Raji (cell line): ENCODE measurements around the gene NHERF1.

Experiments
- POLR2A ChIP-seq: IDR thresholded peaks from 2 replicates; pipeline ENCODE4 v1.6.1; 2011; ENCODE audit warnings: low read depth, low read length, control low read depth; ENCODE audit not compliant: insufficient read depth

Gene NHERF1

DNA sequence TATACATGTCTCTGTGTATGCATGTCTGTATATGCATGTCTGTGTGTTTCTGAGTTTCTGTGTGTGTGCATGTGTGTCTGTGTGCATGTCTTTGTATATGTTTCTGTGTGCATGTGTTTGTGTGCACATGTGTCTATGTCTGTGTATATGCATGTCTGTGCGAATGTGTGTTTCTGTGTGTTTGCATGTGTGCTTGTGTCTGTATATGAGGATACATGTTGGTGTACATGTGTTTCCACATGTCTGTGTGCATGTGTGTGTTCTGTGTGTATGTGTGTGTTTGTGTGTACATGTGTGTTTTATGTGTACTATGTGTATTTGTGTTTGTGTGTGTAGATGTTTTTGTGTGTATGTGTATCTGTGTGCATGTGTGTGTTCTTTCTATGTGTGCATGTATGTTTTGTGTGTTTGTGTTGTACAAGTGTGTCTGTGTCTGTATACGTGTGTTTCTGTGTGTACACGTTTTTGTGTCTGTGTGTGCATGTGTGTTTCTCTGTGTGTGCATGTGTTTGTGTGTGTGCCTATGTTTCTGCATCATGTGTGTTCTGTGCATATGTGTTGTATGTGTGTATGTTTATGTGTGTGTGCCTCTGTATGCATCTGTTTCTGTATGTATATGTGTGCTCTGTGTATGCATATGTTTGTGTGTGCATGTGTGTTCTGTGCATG is 20.3 kb upstream of the NHERF1 start:
- no peak for TF ChIP-seq POLR2A

DNA sequence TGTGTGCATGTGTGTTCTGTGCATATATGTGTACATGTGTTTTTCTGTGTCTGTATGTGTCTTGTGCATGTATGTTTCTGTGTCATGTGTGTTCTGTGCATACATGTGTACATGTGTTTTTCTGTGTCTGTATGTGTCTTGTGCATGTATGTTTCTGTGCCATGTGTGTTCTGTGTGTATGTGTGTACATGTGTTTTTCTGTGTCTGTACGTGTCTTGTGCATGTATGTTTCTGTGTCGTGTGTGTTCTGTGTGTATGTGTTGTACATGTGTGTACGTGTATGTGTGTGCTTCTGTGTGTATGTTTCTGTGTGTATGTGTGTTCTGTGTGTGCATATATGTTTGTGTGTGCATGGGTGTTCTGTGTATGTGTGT is 19.7 kb upstream of the NHERF1 start:
- TF ChIP-seq POLR2A: no peak

DNA sequence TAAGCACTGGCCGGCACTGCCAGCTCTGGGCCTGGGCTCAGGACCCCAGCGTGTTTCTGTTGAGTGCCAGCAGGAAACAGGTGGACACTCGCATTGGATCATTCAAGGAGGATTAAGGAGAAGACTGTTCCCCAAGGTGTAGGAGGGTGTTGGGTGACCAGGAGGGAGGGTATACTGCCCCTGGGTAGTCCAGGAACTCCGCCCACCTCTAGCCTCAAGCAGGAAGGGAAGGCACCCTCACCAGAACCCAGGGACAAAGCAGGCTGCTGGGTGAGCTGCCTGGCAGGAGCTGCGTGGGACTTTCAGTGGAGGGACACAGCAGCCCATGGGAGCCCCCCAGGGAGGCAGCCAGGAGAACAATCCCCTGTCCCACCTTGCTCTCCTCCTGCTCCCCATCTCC is 19.1 kb upstream of the NHERF1 start:
- TF ChIP-seq POLR2A: no peak

DNA sequence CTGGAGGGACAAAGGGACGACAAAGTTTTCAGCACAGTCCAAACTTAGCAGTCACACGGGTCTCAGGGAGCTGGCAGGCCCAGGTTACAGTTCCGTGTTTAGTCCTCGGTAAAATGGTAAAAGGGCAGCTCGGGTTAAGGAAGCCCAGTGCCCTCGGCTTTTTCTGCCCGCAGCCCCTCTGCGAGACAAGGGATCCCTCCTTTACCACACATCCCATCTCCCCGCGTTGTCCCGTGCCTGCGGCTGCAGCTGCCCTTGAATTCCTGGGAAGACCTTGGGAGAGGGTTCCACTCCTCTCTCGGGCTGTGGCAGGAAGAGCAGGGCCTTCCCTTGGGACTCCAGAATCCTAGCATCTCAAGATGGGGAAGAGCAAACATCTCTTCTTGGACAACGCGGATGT is 18.6 kb upstream of the NHERF1 start:
- TF ChIP-seq POLR2A: no peak

DNA sequence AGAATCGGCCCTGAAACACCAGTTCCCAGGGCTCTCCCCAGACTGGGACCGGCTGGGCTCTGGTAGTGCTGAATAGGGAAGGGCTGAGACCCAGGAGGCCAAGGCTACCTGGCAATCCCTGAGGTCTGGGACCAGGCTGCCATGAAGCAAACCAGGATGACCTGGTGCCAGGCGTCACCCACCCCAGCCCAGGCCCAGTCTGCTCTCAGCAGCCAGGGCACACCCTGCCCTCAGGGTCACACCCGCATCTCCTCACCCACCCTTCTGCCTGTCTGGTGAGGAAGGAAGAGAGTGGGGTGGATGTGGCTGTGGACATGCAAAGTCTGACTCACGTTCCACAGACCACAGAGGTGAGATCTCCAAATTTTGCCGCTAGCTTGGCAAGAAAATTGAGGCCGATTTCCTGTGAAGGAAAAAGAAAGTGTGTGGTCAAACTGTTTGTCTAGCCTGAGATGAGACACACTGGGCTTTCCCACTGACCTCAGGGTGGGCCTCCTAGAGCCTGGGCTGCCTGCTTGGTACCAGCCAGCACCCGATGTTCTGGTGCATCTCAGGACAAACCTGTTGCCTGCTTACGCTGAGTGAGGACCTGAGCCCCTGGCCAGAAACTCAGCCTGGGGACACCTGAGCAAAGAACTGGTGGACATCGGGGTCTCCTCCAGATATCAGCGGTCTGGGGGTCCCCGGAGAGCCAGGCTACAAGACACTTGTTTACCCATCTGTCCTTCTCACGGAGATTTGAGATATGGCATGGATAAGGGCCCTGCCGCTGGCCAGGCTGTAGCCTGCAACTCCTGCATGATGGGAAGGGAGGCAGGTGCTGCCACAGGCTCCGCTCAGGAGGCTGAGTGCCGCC is 17.7 kb upstream of the NHERF1 start:
- no peak for TF ChIP-seq POLR2A

DNA sequence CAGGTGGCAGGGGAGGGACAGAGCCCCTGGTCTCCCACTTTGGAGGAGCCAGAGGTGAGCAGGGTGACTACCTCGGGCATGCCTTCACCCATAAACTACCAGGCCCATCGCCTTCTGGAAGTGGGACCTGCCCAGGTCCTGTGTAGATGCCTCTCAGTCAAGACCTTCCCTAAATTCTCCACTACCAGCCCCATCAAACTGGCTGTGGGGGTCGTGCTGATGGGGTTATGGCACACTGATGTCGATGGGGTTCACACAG is 17.2 kb upstream of the NHERF1 start:
- TF ChIP-seq POLR2A: no peak

DNA sequence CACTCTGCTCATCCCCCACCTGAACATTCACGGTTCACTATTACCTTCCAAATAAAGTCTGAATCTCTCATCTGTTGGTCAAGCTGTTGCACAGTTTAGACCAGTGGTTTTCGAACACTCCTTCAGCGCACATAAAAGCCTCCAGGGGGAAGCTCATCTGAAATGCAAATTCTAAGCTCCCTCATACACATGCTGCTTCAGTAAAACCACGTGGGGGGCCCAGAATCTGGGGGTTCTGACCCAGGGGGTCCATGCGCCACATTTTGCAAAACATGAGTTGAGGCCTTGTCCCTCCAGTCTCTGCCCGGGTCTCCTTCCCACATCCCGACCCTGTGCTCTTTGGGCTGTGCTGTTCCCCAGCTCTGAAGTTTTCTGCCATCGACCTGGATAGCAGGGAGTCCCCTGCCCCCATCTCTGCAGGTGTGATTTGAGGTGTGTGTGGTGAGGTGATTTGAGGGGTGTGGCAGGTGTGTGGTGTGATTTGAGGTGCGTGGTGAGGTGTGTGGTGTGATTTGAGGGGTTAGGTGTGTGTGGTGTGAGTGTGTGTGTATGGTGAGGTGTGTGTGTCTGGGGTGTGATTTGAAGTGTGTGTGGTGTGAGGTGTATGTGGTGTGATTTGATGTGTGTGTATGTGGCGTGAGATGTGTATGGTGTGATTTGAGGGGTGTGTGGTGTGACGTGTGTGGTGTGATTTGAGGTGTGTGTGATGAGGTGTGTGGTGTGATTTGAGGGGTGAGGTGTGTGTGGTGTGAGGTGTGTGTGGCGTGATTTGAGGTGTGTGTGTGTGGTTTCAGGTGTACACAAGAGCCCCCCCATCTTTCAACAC is 16.2 kb upstream of the NHERF1 start:
- no peak for TF ChIP-seq POLR2A

DNA sequence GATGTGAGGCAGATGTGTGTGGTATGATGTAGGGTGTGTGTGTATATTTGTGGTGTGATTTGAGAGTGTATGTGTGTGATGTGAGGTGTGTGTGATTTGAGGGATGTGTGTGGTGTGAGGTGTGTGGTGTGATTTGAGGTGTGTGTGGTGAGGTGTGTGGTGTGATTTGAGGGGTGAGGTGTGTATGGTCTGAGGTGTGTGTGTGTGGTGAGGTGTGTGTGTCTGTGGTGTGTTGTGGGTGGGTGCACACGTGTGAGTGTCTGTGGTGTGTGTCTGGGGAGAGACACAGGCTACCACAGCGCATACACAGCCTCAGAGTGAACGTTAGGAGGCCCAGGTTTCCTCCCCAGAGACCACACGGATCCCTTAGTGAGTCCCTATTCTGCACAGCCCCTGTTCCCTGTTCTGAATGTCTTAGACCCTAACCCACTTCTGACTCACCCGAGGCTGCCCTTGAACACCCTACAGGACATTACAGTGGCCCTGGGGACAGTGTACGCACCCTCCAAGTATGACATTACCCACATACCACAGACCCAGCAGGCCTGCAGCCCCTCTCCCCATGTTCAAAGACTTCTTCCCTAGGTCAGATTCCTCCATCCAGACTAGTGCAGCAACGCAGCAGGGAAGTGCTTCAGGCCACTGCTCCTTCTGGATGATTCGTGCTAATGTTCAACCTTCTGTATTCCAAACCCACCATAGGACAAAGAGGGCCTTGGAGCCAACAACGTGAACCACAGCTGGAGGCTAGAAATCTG is 14.9 kb upstream of the NHERF1 start:
- TF ChIP-seq POLR2A: no peak

DNA sequence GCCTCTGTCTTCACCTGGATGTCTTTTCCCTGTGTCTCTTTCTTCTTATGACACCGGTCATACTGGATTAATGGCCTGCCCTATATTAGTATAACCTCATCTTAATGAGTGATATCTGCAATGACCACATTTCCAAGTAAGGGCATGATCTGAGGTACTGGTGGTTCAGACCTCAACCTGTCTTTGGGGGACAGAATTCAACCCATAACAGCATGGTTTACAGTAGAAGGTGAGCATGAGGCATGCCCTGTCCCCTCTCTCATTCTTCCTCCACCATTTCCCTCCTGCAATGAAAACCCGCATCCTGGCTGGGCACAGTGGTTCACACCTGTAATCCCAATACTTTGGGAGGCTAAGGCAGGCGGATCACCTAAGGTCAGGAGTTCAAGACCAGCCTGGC is 14.2 kb upstream of the NHERF1 start:
- TF ChIP-seq POLR2A: no peak

DNA sequence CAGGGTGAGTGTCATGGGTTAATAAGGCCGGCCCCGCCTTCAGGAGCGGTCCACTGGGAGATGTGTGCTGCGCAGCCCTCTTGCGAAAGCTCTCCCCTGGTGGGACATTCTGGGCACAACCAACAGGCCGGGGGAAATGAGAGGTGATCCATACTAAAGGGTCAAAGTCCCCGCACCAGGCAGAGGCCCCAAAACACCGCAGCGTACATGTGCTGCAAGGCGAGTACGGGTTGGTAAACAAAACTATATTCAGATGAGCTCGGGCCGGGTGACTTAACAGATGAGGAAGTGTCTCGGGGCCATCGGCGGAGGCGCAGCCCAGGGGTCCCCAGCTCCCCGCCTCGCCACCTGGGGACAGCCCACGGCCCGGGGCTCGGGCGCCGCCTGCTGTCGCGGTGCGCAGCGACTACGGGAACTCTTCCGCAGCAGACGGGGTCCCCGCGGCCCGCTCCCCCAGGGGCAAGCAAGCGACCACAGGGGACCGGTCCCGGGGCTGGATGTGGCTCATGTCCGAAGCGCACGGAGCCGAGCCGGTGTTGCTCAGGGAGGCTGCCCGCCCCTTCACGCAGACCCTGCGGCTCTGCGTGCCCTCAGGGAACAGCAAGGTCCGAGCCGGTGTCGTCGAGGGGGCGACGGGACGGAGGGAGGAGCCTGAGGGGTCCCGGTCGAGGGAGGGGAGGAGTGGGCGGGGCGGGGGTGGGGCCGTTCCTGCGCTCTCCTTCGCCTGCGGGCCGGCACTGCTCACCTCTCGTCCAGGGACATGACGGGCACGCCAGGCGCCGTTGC is 11.7 kb upstream of the NHERF1 start, which contains the start of gene RAB37:
Gene RAB37 (plus strand): TSS at position 744 of the 786 bp plus-strand sequence. CDS start 17 bp downstream, at position 761.
- no peak for TF ChIP-seq POLR2A

DNA sequence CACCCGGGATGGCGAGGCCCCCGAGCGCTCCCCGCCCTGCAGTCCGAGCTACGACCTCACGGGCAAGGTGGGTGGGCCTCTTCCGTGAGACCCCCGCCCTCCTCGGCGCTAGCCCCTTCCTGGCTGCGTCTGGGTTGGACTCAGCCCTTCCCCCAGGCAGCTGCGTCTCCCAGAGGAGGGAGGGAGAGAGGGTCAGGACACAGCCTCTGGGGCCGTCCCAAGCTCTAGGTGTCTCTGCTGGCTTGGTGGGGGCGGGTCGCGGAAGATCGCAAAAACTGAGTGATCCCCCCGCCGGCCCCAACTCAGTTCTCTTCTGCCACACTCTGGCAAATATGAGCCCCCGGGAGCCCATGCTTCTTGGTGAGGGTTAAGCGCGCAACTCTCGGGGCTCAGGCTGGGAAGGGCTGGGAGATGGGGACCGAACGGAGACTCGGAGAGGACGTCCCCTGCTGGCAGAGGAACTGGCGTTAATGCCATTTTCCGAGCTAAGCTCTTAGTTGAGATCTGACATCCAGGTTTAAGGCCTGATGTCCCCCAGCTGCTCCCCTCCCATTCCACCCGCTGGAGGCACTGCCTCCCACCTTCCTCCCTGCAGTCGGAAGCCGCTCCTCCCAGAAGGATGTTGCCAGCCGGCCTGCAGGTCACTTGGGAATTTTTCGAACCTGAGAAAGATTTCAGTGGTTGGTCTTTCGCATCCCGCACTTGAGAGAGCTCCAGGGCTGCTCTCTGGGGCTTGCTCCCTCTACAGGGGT is 11.0 kb upstream of the NHERF1 start:
- no peak for TF ChIP-seq POLR2A

DNA sequence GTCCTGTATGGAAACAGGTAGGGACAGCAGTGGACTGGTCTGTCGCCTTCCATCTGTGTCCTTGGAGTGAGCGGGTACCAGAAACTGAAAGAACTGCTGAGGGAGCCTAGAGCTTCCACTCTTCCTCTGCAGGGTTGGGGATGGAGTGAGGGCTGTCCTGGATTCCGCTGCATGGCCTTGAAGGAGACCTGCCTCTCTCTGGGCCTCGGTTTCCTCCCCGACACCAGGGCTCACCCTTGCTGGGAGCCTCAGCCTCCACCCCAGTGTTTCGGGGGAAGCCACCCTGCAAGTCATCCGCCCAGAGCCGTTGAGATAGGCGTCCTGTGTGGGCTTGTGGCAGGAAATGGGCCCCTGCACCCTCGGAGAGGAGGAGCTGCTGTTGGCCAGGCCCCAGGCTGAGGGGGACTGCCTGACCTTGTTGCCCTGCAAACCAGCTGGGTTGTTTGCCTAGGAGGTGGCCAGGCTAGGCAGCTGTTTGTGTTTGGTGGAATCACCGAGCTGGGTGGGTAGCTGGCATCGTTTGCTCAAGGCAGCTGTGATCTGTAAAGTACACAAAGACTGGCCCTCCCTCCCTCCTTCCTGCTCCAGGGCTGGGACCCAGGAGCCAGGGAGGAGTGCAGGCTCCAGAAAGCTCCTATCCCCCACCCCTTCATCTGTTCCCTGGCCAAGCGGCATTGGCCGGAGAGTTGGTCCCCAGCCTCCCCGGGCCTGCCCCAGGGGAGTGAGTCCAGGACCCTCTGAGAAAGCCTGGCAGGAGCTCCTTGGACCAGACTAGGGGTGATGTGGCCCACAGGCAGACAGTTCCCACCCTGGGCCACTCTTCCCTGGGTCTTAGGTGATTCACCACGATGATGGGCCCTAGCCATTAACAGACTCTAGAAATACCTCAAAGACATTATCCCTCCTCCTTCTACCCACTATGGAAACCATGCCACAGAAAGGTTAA is 10.1 kb upstream of the NHERF1 start:
- TF ChIP-seq POLR2A: no peak

DNA sequence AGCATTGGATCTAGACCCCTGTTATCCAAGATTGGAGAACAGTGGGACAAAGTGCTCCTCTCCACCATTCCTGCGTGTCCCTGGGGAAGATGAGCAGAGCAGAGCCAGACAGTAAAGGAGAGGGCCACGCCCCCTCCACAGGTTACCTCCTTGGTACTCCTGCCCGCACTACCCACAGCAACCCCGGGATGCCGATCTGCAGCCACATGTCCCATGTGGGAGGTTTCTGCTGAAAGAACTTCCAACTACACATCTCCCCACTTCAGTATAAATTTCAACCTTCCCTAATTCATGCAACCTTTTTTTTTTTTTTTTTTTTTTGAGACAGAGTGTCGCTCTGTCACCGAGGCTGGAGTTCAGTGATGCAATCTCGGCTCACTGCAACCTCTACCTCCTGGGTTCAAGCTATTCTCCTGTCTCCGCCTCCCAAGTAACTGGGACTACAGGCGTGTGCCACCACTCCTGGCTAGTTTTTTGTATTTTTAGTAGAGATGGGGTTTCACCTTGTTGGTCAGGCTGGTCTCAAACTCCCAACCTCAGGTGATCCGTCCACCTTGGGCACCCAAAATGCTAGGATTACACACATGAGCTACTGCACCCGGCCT is 9.1 kb upstream of the NHERF1 start:
- TF ChIP-seq POLR2A: no peak

DNA sequence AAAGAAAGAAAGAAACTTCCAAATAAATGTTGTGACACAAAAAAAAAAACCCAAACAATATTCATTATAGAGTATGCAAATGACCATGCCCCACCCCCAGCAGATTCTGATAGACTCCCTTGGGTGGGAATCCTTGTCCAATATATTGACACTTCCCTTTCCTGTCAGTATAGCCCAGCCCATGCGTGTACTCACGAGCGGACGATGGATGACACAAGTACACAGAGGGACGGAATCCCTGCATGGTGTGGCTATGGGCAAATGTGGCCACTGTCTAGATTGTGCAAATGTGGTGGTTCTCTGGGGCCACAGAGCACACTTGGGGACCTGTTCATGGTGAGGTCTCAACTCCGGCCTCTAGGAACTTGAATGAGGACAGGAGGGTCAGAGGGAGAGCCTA is 8.3 kb upstream of the NHERF1 start:
- no peak for TF ChIP-seq POLR2A
